T-helper 1 cell treated with Interleukin-12 subunit alpha and Interleukin-12 subunit beta and Interleukin-4 antibody, amounts not matched to agents 30 μg/mL and 1 μg/mL, for 36 hours (primary cell): ENCODE measurements around the gene SDF2.
A peak's percentile ranks its signal among the peaks of the same experiment; 100 is the strongest.

Experiments used
- H3K27ac Mint-ChIP-seq: one replicate; pipeline ENCODE4 v1.8.0; 2021; ENCODE audit warnings: mild to moderate bottlenecking, mixed read lengths
- H3K27me3 Mint-ChIP-seq: one replicate; pipeline ENCODE4 v1.8.0; 2021; ENCODE audit warnings: low read depth, mixed read lengths
- H3K36me3 Mint-ChIP-seq: one replicate; pipeline ENCODE4 v1.8.0; 2021; ENCODE audit warnings: low read depth, mixed read lengths
- H3K4me1 Mint-ChIP-seq: one replicate; pipeline ENCODE4 v1.8.0; 2021; ENCODE audit warnings: low read depth, mixed read lengths
- H3K4me3 Mint-ChIP-seq: one replicate; pipeline ENCODE4 v1.8.0; 2021; ENCODE audit warnings: mild to moderate bottlenecking, moderate library complexity, mixed read lengths
- H3K9me3 Mint-ChIP-seq: one replicate; pipeline ENCODE4 v1.8.0; 2021; ENCODE audit warnings: mixed read lengths

The SDF2 gene

DNA sequence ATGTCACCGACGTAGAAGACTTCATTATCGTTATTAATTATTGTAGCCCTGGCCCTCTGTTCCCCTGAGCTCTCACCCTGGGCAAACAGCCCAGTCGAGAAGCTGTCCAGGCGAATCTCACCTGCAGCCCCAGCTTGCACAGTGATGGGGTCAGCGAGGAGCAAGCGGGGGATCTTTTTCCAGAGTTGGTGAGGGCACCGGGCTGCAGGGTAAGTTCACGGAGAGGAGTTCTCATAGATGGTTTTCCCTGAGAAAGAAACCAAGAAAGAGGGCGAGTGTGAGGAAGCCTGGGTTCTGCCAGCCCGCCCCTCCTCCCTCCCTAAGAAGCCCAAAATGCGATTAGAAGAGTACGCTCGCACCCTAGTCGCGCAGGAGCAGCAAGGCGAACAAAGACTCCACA, 63.3 kb downstream of the SDF2 start:
- Mint-ChIP-seq H3K27ac (peak overlapping the region; percentile 98), H3K4me3 (peak overlapping the region; percentile 99), H3K9me3 (no peaks in the 10 kb centered on the region)

More for the DNA sequence above, 63.3 kb downstream of the SDF2 start:
- peaks cover 12% of the 10 kb centered on the region for H3K36me3 Mint-ChIP-seq
- H3K4me1 Mint-ChIP-seq, result peaks cover 21% of the 10 kb centered on the region
- H3K27me3 Mint-ChIP-seq, result no peaks in the 10 kb centered on the region
